Cortex of kidney (tissue), 1 donor: ENCODE results near the gene MACO1.
"Not testable (repeated sequence)": the region's sequence is repeated elsewhere in the genome, so short reads cannot be mapped to it uniquely, and the experiment has no call there.

Experiments used
- DNase-seq: peaks from one replicate; lab custom pipeline; 2025; lab: John Stamatoyannopoulos, UW

Gene MACO1

GRCh38 chr1:25487628-25488027 is 56.9 kb downstream of the MACO1 start:
- no peak for DNase-seq

GRCh38 chr1:25492323-25492722 is 61.6 kb downstream of the MACO1 start:
- no peak for DNase-seq

GRCh38 chr1:25494952-25495351 is 64.3 kb downstream of the MACO1 start:
- DNase-seq, result no peak

GRCh38 chr1:25500694-25501093 is 70.0 kb downstream of the MACO1 start:
- no peak for DNase-seq

GRCh38 chr1:25501235-25502058 is 70.8 kb downstream of the MACO1 start:
- DNase-seq, result no peak

- no peak for DNase-seq
Measured at GRCh38 chr1:25502957-25503356, 72.3 kb downstream of the MACO1 start.

GRCh38 chr1:25503551-25504426 is 73.1 kb downstream of the MACO1 start:
- DNase-seq, result no peak

- DNase-seq, result no peak
Measured at GRCh38 chr1:25504706-25505595, 74.3 kb downstream of the MACO1 start.

GRCh38 chr1:25505656-25506385 is 75.1 kb downstream of the MACO1 start:
- no peak for DNase-seq

GRCh38 chr1:25506566-25507463 is 76.1 kb downstream of the MACO1 start:
- not testable (repeated sequence) for DNase-seq

GRCh38 chr1:25513666-25514065 is 83.0 kb downstream of the MACO1 start:
- no peak for DNase-seq

GRCh38 chr1:25515033-25515432 is 84.3 kb downstream of the MACO1 start:
- no peak for DNase-seq

- DNase-seq, result no peak
Measured at GRCh38 chr1:25516686-25517085, 86.0 kb downstream of the MACO1 start.

GRCh38 chr1:25517476-25518394 is 87.0 kb downstream of the MACO1 start:
- DNase-seq, result no peak

GRCh38 chr1:25519624-25520023 is 88.9 kb downstream of the MACO1 start:
- DNase-seq, result no peak

- DNase-seq, result no peak
Measured at GRCh38 chr1:25520446-25521061, 89.9 kb downstream of the MACO1 start.

- DNase-seq, result no peak
Measured at GRCh38 chr1:25522031-25522655, 91.4 kb downstream of the MACO1 start.

GRCh38 chr1:25523542-25523941 is 92.8 kb downstream of the MACO1 start:
- DNase-seq, result no peak
